Measurements from ENCODE around the gene SRBD1.

- TF ChIP-seq CTCF (IDR thresholded peaks at IDR 0.05; ENCODE audit: poor library complexity, severe bottlenecking) (no peak), POLR2AphosphoS5 (IDR thresholded peaks at IDR 0.05) (no peak), SMC3 (conservative IDR thresholded peaks at IDR 0.05; ENCODE audit: poor library complexity) (no peak), EP300 (conservative IDR thresholded peaks at IDR 0.05; ENCODE audit: poor library complexity, severe bottlenecking) (no peak), RAD21 (conservative IDR thresholded peaks at IDR 0.05) (no peak), REST (IDR thresholded peaks at IDR 0.05; ENCODE audit: borderline replicate concordance) (no peak), TAF1 (IDR thresholded peaks at IDR 0.05; ENCODE audit: low read depth) (no peak)
Measured at GRCh38 chr2:45652090-45653031, 41.3 kb upstream of the SRBD1 start.

All from neural cell (in vitro differentiated cells).